Measurements from ENCODE around the gene ADSS1.

ADSS1 gene

GRCh38 chr14:104686624-104687517 lies 37.2 kb upstream of the ADSS1 start:
- DNase-seq, result peak in 24 of 58 donors; percentile 31 to 78 (median 52)

- DNase-seq, result peak in 24 of 58 donors; percentile 27 to 75 (median 48)
Measured at GRCh38 chr14:104687601-104688504, 36.2 kb upstream of the ADSS1 start.

DNA sequence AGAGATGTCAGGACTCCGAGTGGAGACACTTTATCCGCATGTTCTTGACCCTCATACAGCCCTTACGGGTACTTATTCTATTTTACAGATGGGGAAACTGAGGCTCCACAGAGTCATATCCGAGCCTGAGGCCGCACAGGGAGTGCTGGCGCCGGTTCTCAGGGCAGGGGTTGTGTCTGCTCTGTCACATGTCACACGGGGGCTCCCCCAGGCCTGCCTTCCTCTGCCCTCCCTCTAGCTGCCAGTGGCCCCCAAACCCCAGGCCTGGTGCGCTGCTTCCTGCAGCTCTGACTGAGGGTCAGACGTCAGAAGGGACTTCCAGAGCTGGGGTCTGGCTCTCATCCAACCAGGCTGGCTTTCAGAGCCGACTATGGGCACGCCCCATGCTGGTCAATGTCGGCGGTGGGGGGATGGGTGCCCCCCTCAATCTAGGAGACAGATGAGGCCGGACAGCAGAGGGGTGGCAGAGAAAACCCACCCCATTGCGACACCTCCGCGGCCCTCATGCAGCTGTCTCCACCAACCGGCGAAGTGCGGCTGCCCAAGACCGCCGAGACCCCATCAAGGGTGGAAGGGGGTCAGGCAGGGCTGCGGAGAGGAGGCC lies 35.4 kb upstream of the ADSS1 start:
- DNase-seq, result peak in 2 of 58 donors; percentile 51 to 57

DNA sequence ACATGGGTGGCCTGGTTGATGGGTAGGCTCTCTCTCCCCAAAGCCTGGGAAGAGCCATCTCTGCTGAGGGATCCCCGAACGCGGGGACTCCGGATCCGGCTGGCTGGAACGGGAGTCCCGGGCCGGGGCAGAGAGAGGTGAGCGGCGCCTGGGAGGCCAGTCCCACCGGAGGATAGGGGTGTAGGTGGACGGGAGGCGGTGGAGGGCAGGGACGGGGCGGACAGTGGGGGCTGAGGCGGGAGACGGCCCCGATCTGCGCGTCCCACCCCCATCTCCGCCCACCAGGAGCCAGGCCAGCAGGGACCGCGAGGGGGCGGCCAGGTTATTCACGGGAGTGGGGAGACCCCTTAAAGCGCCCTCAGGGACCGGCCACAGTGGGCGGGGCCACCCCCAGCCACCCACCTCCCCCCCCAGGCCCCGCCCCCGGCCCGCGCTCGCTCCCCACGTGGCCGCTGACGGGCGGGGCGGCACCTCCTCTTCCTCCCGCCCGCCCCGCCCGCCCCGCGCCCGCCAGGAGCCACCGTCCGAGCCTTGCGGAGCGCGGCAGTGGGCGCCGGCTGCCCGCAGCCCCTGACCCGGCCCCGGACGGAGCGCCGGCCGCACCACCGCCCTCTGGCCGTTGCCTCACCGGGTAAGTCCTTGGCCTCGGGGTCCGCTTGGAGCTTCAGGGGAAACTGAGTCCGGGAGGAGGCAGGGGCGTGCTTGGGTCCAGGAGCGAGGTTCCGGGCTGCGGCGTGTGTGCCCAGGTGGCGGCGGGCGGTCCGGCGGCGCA lies 34.7 kb upstream of the ADSS1 start, which contains the start of gene INF2:
TSS of gene INF2 (plus strand) at position 510 of the 772 bp plus-strand sequence. CDS start 11,748 bp downstream, outside the sequence.
- DNase-seq, result peak in 30 of 58 donors; percentile 20 to 74 (median 52)

DNA sequence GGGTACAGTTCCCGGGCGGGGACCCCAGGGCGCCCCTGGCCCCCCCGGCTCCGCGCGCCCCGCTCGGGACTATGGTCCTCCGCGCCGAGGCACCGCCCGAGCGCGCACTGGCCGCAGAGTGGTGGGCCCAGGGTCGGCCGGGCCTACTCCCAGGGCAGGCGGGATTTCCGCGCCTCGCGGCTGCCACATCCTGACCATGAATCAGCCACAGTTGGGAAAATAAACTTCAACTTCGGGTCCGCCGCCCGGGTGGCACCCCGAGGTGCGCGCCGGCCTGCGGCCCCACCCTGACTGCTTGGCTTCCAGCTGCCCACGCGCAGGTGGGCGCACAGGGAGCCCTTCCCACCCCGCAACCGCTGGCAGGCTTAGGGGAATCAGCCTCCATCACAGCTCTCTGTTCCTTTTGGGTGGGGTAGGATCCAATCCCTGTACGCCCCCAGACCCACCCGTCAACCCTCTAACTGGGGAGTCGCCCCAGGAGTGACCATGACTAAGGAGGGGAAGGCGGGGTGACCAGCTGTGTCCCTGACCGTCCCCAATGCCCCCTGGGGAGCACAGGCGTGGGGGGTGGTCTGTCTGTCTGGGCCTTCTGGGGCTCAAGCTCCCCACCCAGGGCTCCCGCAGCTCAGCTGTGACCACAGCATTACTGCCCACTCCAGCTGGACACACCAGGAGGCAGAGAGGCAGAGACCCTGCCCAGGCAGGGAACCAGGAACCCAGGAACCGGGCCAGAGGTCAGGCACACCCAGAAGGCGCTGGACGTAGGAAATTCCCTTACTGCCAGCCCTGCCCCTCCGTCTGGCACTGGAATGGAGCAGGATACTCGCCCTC lies 33.9 kb upstream of the ADSS1 start:
- no peak for DNase-seq

DNA sequence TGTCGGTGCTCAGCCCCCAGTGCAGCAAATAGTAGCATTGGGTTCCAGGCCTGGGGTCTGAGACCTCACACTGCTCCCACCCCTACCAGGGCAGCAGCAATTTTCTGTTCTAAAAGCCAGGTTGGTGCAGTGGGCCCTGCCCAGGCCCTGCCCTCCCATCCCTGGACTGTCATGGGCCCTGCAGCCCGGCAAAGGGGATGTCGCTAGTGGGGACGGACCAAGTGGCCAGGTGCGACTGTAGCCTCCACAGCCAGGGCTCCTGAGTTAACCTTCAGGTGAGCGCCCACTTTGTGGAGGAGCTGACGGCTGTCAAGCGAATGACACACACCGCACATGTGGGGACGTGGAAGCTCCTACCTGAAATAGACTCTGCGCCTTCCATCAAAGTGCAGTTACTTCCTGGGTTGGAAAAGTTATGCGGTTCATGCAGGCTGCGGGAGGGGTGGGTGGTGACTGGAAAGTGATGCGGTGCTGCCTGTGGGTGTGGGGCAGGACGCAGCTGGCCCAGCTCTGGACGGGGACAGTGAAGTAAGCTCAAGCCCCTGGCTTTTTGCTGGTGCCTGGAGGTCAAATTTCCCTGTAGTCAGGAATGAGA lies 33.1 kb upstream of the ADSS1 start:
- DNase-seq, result peak in 1 of 58 donors; percentile 33

- DNase-seq, result no peak
Measured at GRCh38 chr14:104691546-104692260, 32.3 kb upstream of the ADSS1 start.

DNA sequence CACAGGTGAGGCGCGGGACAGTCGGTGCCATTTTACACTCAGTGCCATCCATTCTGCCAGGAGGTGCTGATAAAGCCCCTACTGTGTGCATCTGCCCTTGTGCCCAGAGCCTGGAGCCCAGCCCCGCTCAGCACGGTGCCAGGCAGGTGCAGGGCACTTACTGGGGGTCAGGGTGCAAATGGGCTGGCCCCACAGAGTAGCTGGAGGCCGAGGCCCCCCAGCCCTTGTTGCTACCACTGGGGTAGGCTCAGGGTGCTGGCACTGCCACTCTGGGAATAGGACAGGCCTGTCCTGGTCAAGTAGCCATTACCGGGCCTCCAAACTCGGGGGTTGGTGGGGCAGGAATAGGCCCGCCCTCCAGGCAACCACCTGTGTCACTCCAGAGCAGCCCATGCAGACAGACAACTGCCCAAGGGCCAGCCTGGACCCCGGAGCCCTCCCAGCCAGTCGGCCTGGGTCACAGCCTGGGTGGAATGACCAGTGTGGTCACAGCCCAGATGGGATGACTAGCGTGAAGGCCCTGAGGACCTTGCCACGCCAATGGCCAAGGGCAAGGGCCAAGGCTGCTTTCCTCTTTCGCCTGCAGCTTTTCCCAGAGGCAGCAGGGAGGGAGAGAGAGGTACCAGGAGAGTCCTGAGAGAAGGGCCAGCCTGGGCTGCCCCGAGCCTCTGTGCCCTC lies 31.6 kb upstream of the ADSS1 start:
- no peak for DNase-seq

DNA sequence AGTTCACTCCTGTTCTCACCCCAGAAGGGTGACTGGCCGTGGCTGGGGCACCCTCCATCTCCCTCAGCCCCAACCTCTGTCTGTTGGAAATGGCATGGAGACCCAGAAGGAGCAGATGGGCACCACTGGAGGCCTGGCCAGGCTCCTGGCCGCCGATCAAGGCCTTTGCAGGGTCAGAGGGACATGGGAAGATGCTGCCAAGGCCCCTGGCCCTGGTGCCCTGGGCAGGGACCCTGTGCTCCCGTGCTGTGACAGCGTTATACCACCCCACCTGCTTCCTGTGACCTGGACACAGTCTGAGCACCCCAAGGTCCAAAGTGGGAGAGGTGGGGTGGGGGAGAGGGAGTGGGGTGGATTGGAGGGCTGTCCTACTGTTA lies 31.1 kb upstream of the ADSS1 start:
- peak in 1 of 58 donors; percentile 25 for DNase-seq

DNA sequence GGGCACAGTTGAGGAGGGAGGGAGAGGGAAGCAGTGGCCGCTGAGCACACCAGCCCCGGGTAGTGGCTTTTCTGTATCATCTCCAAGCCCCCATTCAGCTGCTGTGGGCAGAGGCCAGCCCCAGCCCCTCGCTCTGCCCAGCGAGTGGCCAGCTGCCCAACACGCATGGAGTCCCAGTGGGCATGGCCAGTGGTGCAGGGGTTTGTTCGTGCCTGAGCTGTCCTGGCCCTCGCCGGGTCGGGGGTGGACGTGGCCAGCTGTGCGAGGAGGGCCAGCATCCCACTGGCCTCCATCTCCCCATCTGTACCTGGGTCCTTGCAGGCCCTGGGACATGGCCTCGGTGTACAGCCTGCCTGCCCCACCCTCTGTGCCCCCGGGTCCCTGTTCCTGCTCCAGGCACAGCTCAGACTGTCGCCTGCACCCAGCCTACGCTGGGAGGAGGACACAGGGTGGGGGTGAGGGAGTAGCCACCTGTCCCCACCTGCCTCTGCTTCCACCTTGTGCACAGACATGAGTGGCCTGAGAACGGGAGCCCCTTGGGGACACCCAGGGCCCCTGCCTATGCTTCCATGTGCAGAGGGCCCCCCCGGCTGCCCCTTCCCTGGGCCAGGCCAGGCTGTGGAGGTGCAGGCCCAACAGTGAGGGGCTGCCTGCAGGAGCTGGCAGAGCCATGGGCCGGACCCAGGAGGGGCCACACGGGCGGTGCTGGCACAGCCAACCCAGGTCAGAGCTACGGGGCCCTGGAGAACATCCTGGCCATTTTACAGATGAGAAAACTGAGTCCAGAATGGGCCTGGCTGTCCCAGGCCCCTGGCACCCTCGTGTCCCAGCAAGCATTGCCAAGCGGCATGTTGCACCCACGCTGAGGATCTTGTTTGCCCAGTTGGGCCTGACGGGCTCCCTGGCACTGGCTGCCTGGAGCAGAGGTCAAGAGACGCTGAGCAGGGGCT lies 30.3 kb upstream of the ADSS1 start:
- peak in 14 of 58 donors; percentile 26 to 72 (median 40) for DNase-seq

- DNase-seq, result peak in 56 of 58 donors; percentile 19 to 92 (median 79)
Measured at GRCh38 chr14:104694475-104694950, 29.5 kb upstream of the ADSS1 start.

GRCh38 chr14:104694991-104695659 lies 28.9 kb upstream of the ADSS1 start:
- DNase-seq, result peak in 3 of 58 donors; percentile 30 to 66 (median 42)

DNA sequence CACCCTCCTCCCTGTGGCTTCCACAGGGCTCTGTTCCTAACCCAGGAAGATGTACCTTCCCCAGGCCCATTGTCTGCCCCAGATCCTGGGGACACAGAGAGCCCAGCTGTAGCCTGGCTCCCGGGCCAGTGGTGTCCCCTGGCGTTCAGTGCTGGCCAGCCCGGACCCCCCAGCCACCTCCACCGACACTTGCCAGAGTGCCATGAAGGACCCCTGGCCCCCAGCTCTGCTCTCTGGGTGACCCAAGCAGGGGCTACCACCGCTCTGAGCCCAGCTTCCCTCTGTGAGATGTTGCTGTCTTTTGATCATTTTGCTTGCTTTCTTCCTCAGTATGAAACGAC lies 28.4 kb upstream of the ADSS1 start:
- DNase-seq, result peak in 2 of 58 donors; percentile 27 to 57

DNA sequence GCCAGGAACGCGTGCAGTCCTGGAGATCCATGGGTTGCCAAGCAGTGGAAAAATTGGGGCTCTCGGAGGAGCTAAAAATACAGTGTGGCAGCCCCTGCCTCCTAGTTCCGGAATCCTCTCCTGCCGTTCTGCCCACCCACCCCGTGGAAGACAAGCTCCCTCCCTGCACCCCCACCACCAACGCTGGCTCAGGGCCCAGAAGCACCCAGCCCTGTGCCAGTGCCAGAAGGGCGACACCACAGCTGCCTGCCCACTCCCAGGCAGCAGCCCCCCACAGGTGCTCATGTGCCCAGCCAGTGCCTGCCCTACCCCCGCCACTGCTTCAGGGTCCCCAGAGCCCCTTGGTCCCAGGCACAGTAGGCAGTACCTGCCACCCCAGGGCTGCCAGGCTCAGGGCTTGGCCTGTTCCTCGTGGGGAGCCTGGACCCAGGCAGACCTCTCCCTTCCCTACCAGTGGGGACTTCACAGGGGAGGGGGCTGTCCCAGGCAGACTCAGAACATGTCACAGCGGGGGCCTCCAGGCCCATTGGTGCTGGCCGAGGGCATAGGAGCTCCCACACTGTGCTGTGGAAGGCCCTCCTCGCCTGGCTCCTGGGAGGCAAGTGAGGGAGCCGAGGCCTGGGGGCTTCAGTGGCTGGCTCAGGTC lies 27.2 kb upstream of the ADSS1 start:
- peak in 16 of 58 donors; percentile 21 to 62 (median 38) for DNase-seq

DNA sequence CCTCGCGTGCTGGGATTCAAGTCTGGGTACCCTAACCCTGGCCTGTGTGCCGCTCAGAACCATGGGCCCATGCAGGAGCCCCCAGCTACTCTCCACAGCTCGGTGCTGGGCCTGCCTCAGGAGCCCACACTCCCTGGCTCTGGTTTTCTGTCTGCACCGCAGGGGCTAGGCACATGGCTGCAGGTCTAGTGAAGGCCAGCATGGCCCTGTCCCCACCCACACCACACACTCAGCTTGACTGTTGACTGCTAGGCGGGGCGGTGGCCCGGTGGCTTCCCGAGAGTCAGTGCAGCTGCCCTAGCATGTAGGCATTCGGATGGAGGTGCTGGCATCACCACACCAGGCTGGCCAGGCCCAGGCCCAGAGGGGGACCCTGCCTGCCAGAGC lies 26.7 kb upstream of the ADSS1 start:
- DNase-seq, result peak in 1 of 58 donors; percentile 25

Data from anterior cingulate cortex (tissue), 58 donors.